PC-3 (cell line): ENCODE results near the gene SPIN3. TPM values are rescaled to one million over a fixed set of nuclear protein-coding genes. Genes with fewer than 3 reads are reported as not detected.

Experiments used
- ATAC-seq: fragments of 200-7000 bp; cut with Tn5 transposase; 2 replicates; pipeline ENCODE4 v1.9.1; 2020; ENCODE audit warnings: mild to moderate bottlenecking, moderate library complexity
- BruUV-seq: library from RNA; stranded (reverse); fragments of 400-500 nt; replicated peaks from 2 replicates; lab custom pipeline; 2021; lab: Mats Ljungman, UMichigan
- CTCF ChIA-PET: fragments of 300-600 bp; sonication (Branson Sonifier 250); formaldehyde crosslinking; loops from one replicate; lab custom pipeline; 2022; ENCODE audit warnings: antibody characterized with exemption; lab: Charles Lee
- POLR2A ChIA-PET: fragments of 300-600 bp; sonication (Branson Sonifier 250); formaldehyde crosslinking; loops from one replicate; lab custom pipeline; 2022; ENCODE audit warnings: antibody characterized with exemption; ENCODE audit not compliant: unreplicated experiment; lab: Charles Lee
- DNase-seq: peaks from one replicate; pipeline ENCODE4 v3.0.0-alpha.2; 2015
- H2AFZ ChIP-seq: fragments of 300-600 bp; sonication (generic); 2 replicates; pipeline ENCODE4 v1.6.0; 2016; ENCODE audit warnings: antibody characterized with exemption, low read length
- H3F3A ChIP-seq: fragments of 300-600 bp; sonication (generic); one replicate; pipeline ENCODE4 v1.6.0; 2017; ENCODE audit warnings: antibody characterized with exemption, low read length, control low read depth, mild to moderate bottlenecking; ENCODE audit not compliant: unreplicated experiment
- H3K27ac ChIP-seq: fragments of 300-600 bp; sonication (generic); 2 replicates; pipeline ENCODE4 v1.5.1; 2016; ENCODE audit warnings: mild to moderate bottlenecking, low read length
- H3K27me3 ChIP-seq: fragments of 300-600 bp; sonication (generic); 2 replicates; pipeline ENCODE4 v1.6.1; 2016; ENCODE audit warnings: low read length, mixed read lengths
- H3K36me3 ChIP-seq: fragments of 300-600 bp; sonication (generic); 2 replicates; pipeline ENCODE4 v1.6.1; 2016; ENCODE audit warnings: low read depth, mixed run types, low read length, mixed read lengths
- H3K4me1 ChIP-seq: fragments of 300-600 bp; sonication (generic); 2 replicates; pipeline ENCODE4 v1.5.1; 2016; ENCODE audit warnings: low read length; ENCODE audit not compliant: insufficient read depth
- H3K4me2 ChIP-seq: fragments of 300-600 bp; sonication (generic); 2 replicates; pipeline ENCODE4 v1.6.0; 2016; ENCODE audit warnings: low read length
- H3K4me3 ChIP-seq: fragments of 300-600 bp; sonication (generic); 2 replicates; pipeline ENCODE4 v1.5.1; 2016; ENCODE audit warnings: mild to moderate bottlenecking, low read length, mixed read lengths
- H3K79me2 ChIP-seq: fragments of 300-600 bp; sonication (generic); 2 replicates; pipeline ENCODE4 v1.6.1; 2017; ENCODE audit warnings: low read length, mixed read lengths
- H3K9ac ChIP-seq: fragments of 300-600 bp; sonication (generic); 2 replicates; pipeline ENCODE4 v1.6.0; 2016; ENCODE audit warnings: mild to moderate bottlenecking, low read length
- H3K9me2 ChIP-seq: fragments of 300-600 bp; sonication (generic); replicated peaks from 2 replicates; pipeline ENCODE4 v1.6.1; 2016; ENCODE audit warnings: mixed run types, low read length, mixed read lengths
- H3K9me3 ChIP-seq: fragments of 300-600 bp; sonication (generic); 2 replicates; pipeline ENCODE4 v1.6.1; 2016; ENCODE audit warnings: low read length, mixed read lengths
- H4K20me1 ChIP-seq: fragments of 300-600 bp; sonication (generic); 2 replicates; pipeline ENCODE4 v1.6.1; 2016; ENCODE audit warnings: low read length, mixed read lengths
- CTCF ChIP-seq: fragments of 300-600 bp; sonication (generic); conservative IDR thresholded peaks from 2 replicates; pipeline ENCODE4 v1.5.1; 2017; ENCODE audit warnings: antibody characterized with exemption, low read depth, mild to moderate bottlenecking, low read length
- EZH2 ChIP-seq: fragments of 300-600 bp; sonication (generic); IDR thresholded peaks from one replicate; pipeline ENCODE4 v1.6.1; 2017; ENCODE audit warnings: antibody characterized with exemption, mild to moderate bottlenecking, low read length; ENCODE audit not compliant: unreplicated experiment
- EZH2phosphoT487 ChIP-seq: fragments of 300-600 bp; sonication (generic); IDR thresholded peaks from 2 replicates; pipeline ENCODE4 v1.6.1; 2018; ENCODE audit warnings: mild to moderate bottlenecking, antibody characterized with exemption, low read length, borderline replicate concordance
- intact Hi-C: fragments of 100-400 bp; cut with micrococcal nuclease; formaldehyde crosslinking; loops from 2 replicates; pipeline ENCODE4 v1.9.0; 2023
- total RNA-seq: library from RNA; depleted of rRNA; stranded (reverse); fragments of >200 nt; gene quantifications from 2 replicates; pipeline ENCODE4 v1.2.3, GENCODE V29; 2014

SPIN3 gene
- total RNA-seq, 1 experiment from 2014 or later = 8.4 TPM

- intact Hi-C loops = no loop called here
- Histone ChIP-seq H4K20me1 (no peaks in the 10 kb centered on the region), H3K9me3 (no peaks in the 10 kb centered on the region), H3K4me2 (no peak overlapping the region), H2AFZ (no peak overlapping the region), H3K36me3 (peaks cover 5% of the 10 kb centered on the region; the same call in 1 of the 2 replicates), H3K79me2 (no peaks in the 10 kb centered on the region), H3K27ac (no peak overlapping the region), H3K9me2 (no peaks in the 10 kb centered on the region), H3K27me3 (no peaks in the 10 kb centered on the region), H3K4me1 (no peaks in the 10 kb centered on the region), H3K4me3 (no peak overlapping the region), H3K9ac (no peak overlapping the region), H3F3A (no peaks in the 10 kb centered on the region)
- ATAC-seq (peak; percentile 31; the same call in 1 of the 2 replicates), DNase-seq (no peak)
- no TSS peak for BruUV-seq
- TF ChIP-seq EZH2phosphoT487 (no peak), EZH2 (no peak), CTCF (no peak)
- POLR2A ChIA-PET = interaction anchor here (0.5 to 0.6 kb wide), 2 partner anchors 73 to 220 kb away, joined by 4 to 7 read pairs; no protein-coding TSS in a partner anchor
- CTCF ChIA-PET = no interaction called here
Measured at GRCh38 chrX:56986138-56986537, 9.2 kb downstream of the SPIN3 start.

DNA sequence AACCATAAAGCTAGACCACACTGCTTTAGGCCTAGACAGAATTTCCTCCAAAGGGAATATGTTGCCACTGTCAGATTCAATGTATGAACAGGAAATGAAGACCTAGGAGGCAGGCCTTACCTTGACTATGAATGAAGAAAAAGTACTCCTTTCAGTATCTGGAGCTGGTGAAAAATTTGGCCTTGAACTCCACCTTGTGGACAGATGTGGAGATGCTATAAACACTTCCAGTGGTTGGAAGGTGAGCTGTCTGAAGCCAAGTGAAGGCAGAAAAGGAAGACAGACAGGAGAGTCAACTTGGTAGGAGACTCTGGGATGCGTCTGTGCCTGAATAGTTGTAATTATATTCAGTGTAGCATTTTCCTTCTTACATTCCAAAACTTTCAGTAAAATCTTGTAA lies 17.2 kb downstream of the SPIN3 start:
- H3K79me2 ChIP-seq = no peaks in the 10 kb centered on the region
- ChIA-PET CTCF (interaction anchor here (1.1 kb wide), 1 partner anchor 213 kb away, joined by 3 read pairs; no protein-coding TSS in a partner anchor), POLR2A (no interaction called here)
- no TSS peak for BruUV-seq
- TF ChIP-seq EZH2phosphoT487 (no peak), CTCF (peak; percentile 76), EZH2 (no peak)
- H3K4me3 ChIP-seq = no peak overlapping the region
- intact Hi-C loops = loop anchor here (1.0 kb wide), 1 partner anchor 175 kb away; no protein-coding TSS in a partner anchor
- DNase-seq = peak; percentile 73
- no peaks in the 10 kb centered on the region for H3F3A ChIP-seq
- peaks cover 4% of the 10 kb centered on the region for H3K4me1 ChIP-seq
- H3K9ac ChIP-seq = no peak overlapping the region
- H2AFZ ChIP-seq = no peak overlapping the region
- H3K9me2 ChIP-seq = no peaks in the 10 kb centered on the region
- no peaks in the 10 kb centered on the region for H3K9me3 ChIP-seq
- H3K27ac ChIP-seq = no peak overlapping the region
- H3K4me2 ChIP-seq = no peak overlapping the region
- no peaks in the 10 kb centered on the region for H3K27me3 ChIP-seq
- peaks cover 6% of the 10 kb centered on the region for H3K36me3 ChIP-seq
- no peaks in the 10 kb centered on the region for H4K20me1 ChIP-seq
- ATAC-seq = peak; percentile 81

GRCh38 chrX:56975611-56976010 lies 19.7 kb downstream of the SPIN3 start:
- BruUV-seq = no TSS peak
- TF ChIP-seq CTCF (no peak), EZH2 (no peak), EZH2phosphoT487 (no peak)

More at GRCh38 chrX:56975611-56976010, 19.7 kb downstream of the SPIN3 start:
- intact Hi-C loops = no loop called here
- Histone ChIP-seq H3K9ac (no peak overlapping the region), H3K4me2 (no peak overlapping the region), H3F3A (no peaks in the 10 kb centered on the region), H3K9me3 (no peaks in the 10 kb centered on the region), H3K4me3 (no peak overlapping the region), H3K36me3 (peaks cover 6% of the 10 kb centered on the region), H4K20me1 (no peaks in the 10 kb centered on the region), H2AFZ (no peak overlapping the region), H3K27ac (no peak overlapping the region), H3K27me3 (no peaks in the 10 kb centered on the region), H3K4me1 (peaks cover 4% of the 10 kb centered on the region), H3K79me2 (no peaks in the 10 kb centered on the region), H3K9me2 (no peaks in the 10 kb centered on the region)
- ChIA-PET POLR2A (no interaction called here), CTCF (no interaction called here)
- ATAC-seq = no peak
- DNase-seq = no peak
